Keratinocyte (primary cell): ENCODE measurements around the gene EMCN. TPM values are rescaled to one million over a fixed set of nuclear protein-coding genes. Genes with fewer than 3 reads are reported as not detected.

ENCODE experiments used
- DNase-seq: peaks from one replicate; pipeline ENCODE4 v3.0.0-alpha.2; 2011; ENCODE audit warnings: low read depth, missing footprints, low spot score
- FAIRE-seq: peaks from 2 replicates; lab custom pipeline; 2011; peaks lifted over from hg19 to GRCh38; lab: Jason Lieb, UNC
- H2AFZ ChIP-seq: 2 replicates; pipeline ENCODE4 v1.6.0; 2012; ENCODE audit warnings: low read length, control low read depth, inconsistent platforms; ENCODE audit not compliant: control insufficient read depth
- H3K27ac ChIP-seq: 2 replicates; pipeline ENCODE4 v1.5.1; 2011; ENCODE audit warnings: low read length; ENCODE audit not compliant: control insufficient read depth, insufficient read depth
- H3K27me3 ChIP-seq: 3 replicates; pipeline ENCODE4 v1.6.0; 2011; ENCODE audit warnings: low read length; ENCODE audit not compliant: control insufficient read depth, insufficient read depth; ENCODE audit errors: extremely low read depth
- H3K36me3 ChIP-seq, 2 experiments: 2 replicates in 1 of 2; 3 replicates in 1 of 2; pipeline ENCODE4 v1.5.1; 2011; ENCODE audit warnings: low read length in 2 of 2, mild to moderate bottlenecking in 1 of 2; ENCODE audit not compliant: control insufficient read depth in 2 of 2, insufficient read depth in 2 of 2; ENCODE audit errors: extremely low read depth in 1 of 2
- H3K4me1 ChIP-seq: 3 replicates; pipeline ENCODE4 v1.5.1; 2011; ENCODE audit warnings: low read length; ENCODE audit not compliant: control insufficient read depth, insufficient read depth; ENCODE audit errors: extremely low read depth
- H3K4me2 ChIP-seq: 3 replicates; pipeline ENCODE4 v1.6.0; 2011; ENCODE audit warnings: low read depth, low read length; ENCODE audit not compliant: control insufficient read depth, insufficient read depth; ENCODE audit errors: extremely low read depth
- H3K4me3 ChIP-seq, 3 experiments: fragments of 200-600 bp in 1 of 3; sonication (generic) in 1 of 3; 2 replicates in 2 of 3; 3 replicates in 1 of 3; pipeline ENCODE4 v1.5.1; 2011 to 2016; ENCODE audit warnings: low read length in 3 of 3, mild to moderate bottlenecking in 3 of 3, control low read depth in 2 of 3, inconsistent platforms in 1 of 3, low read depth in 1 of 3, mixed read lengths in 1 of 3, mixed run types in 1 of 3, moderate library complexity in 1 of 3; ENCODE audit not compliant: control insufficient read depth in 2 of 3, insufficient read depth in 2 of 3; ENCODE audit errors: extremely low read depth in 1 of 3
- H3K79me2 ChIP-seq: 2 replicates; pipeline ENCODE4 v1.6.0; 2012; ENCODE audit warnings: low read length; ENCODE audit not compliant: control insufficient read depth, insufficient read depth
- H3K9ac ChIP-seq: 3 replicates; pipeline ENCODE4 v1.6.0; 2011; ENCODE audit warnings: low read length; ENCODE audit not compliant: control insufficient read depth, insufficient read depth; ENCODE audit errors: extremely low read depth
- H3K9me1 ChIP-seq: 3 replicates; pipeline ENCODE4 v1.6.0; 2011; ENCODE audit warnings: low read length; ENCODE audit not compliant: control insufficient read depth, insufficient read depth; ENCODE audit errors: extremely low read depth
- H3K9me3 ChIP-seq: 2 replicates; pipeline ENCODE4 v1.5.1; 2012; ENCODE audit warnings: low read depth, low read length; ENCODE audit not compliant: control insufficient read depth
- H4K20me1 ChIP-seq: 3 replicates; pipeline ENCODE4 v1.6.0; 2011; ENCODE audit warnings: low read length; ENCODE audit not compliant: control insufficient read depth, insufficient read depth; ENCODE audit errors: extremely low read depth
- CTCF ChIP-seq, 3 experiments: IDR thresholded peaks in 1 of 3; conservative IDR thresholded peaks in 1 of 3; optimal IDR thresholded peaks in 1 of 3; 2 replicates in 2 of 3; 3 replicates in 1 of 3; pipeline versions ENCODE3 to v1.5.1; 2011; ENCODE audit warnings: low read length in 3 of 3, mild to moderate bottlenecking in 3 of 3, moderate library complexity in 2 of 3, control low read depth in 1 of 3, inconsistent platforms in 1 of 3; ENCODE audit not compliant: insufficient read depth in 2 of 3; ENCODE audit errors: extremely low read depth in 1 of 3
- EZH2 ChIP-seq: IDR thresholded peaks from one replicate; pipeline ENCODE4 v1.6.1; 2012; ENCODE audit warnings: inconsistent platforms, mild to moderate bottlenecking, low read length, moderate library complexity
- dilution Hi-C: fragments of 300-500 bp; cut with MboI; formaldehyde crosslinking; loops from one replicate; pipeline ENCODE4 v1.7.0; 2020; ENCODE audit warnings: low sequenced_read_pairs; ENCODE audit not compliant: extremely low pct_ligation_motif_present
- polyA plus RNA-seq, 5 experiments: library from polyadenylated mRNA; depleted of rRNA in 3 of 5; stranded (reverse) in 3 of 5; stranded (forward) in 1 of 5; unstranded in 1 of 5; fragments of >200 nt; gene quantifications; 1 replicate in 1 of 5; 2 replicates in 3 of 5; 3 replicates in 1 of 5; pipeline versions ENCODE4 v1.2.1 to v1.2.3, GENCODE V29; 2011 to 2012; ENCODE audit warnings: missing spikeins in 2 of 5, low read depth in 1 of 5, low replicate concordance in 1 of 5

EMCN gene
- polyA plus RNA-seq, 1 donor (not counting 4 experiments of a cell fraction or from before 2014, with no cell fraction given): not detected

DNA sequence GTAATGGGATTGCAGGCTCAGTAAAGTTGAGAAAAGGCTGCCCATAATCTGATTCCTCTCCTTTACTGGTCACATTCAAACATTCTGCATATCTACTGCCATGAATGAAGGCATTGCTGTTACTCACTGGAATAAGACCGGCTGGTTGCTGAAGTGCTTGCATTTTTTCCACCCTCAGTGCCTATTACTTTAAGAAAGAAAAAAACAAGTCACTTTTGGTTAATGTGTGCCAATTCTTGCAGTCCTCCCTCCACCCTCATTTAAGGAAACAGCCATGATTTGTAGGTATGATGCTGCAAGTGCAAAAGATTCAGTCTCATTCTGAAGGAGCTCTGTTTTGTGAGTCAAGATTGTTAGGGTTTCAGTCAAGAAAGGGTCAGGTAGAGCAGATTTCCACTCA is 94.9 kb downstream of the EMCN start:
- peaks cover 15% of the 10 kb centered on the region for H3K4me1 ChIP-seq
- H3K36me3 ChIP-seq: no peaks in the 10 kb centered on the region
- no peak overlapping the region for H3K9ac ChIP-seq
- H3K4me2 ChIP-seq: no peak overlapping the region
- H3K27ac ChIP-seq: no peak overlapping the region
- TF ChIP-seq CTCF (optimal IDR thresholded peaks at IDR 0.05 in 1 of 3, IDR thresholded peaks at IDR 0.05 in 1 of 3, conservative IDR thresholded peaks at IDR 0.05 in 1 of 3; ENCODE audit: extremely low read depth in 1 of 3, insufficient read depth in 2 of 3, low read length in 3 of 3): no peak
- TF ChIP-seq EZH2: no peak
- no peaks in the 10 kb centered on the region for H3K27me3 ChIP-seq
- DNase-seq: no peak
- no peaks in the 10 kb centered on the region for H3K9me1 ChIP-seq
- dilution Hi-C loops: no loop called here
- H3K9me3 ChIP-seq: no peaks in the 10 kb centered on the region
- H3K79me2 ChIP-seq: no peaks in the 10 kb centered on the region
- no peak overlapping the region for H3K4me3 ChIP-seq
- no peaks in the 10 kb centered on the region for H4K20me1 ChIP-seq
- no peak overlapping the region for H2AFZ ChIP-seq
- no peak for FAIRE-seq

DNA sequence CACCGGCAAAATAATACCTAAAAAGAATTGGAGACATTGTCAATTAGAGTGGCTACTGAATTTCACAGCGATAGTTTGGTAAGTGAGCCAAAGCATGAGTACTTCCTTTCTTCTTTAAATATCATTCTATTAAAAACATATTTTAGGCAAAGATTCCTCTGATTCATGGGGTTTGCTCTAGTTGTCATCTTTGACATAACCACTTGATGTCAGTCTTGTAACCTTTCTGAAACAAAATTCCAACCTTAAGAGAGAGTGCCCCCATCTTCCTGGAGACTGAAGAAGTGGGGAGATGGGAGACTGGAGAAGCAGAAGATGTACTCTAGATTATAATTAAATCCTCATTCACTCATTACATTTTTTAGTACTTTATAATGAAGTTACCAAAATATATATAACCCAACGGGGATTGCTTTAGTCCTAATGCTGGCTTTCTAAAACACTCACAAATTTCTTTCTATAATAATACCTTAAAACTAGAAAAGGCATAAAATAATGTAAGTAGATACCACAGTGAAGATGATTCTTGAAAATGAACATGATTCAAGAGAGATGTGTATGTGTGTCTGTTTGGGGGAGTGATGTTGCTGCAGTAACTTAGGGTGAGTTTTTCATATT is 96.4 kb downstream of the EMCN start:
- Histone ChIP-seq H3K27ac (peak overlapping the region; percentile 22), H3K79me2 (no peaks in the 10 kb centered on the region), H3K27me3 (no peaks in the 10 kb centered on the region), H3K9me3 (no peaks in the 10 kb centered on the region), H2AFZ (peak overlapping the region; percentile 47), H3K4me2 (peak overlapping the region; percentile 67), H3K9ac (no peak overlapping the region), H3K9me1 (no peaks in the 10 kb centered on the region), H3K36me3 (no peaks in the 10 kb centered on the region), H3K4me3 (no peak overlapping the region), H4K20me1 (no peaks in the 10 kb centered on the region), H3K4me1 (peaks cover 12% of the 10 kb centered on the region)
- peak; percentile 26 for FAIRE-seq
- TF ChIP-seq EZH2 (no peak), CTCF (optimal IDR thresholded peaks at IDR 0.05 in 1 of 3, IDR thresholded peaks at IDR 0.05 in 1 of 3, conservative IDR thresholded peaks at IDR 0.05 in 1 of 3; ENCODE audit: extremely low read depth in 1 of 3, insufficient read depth in 2 of 3, low read length in 3 of 3) (peak; percentile 17 to 59 (median 55))
- DNase-seq: no peak
- dilution Hi-C loops: no loop called here
